NCI-H524 (cell line): ENCODE data around the gene KLK10.

ENCODE experiments used
- DNase-seq, 2 experiments: peaks; one replicate each; lab custom pipeline; 2025; lab: John Stamatoyannopoulos, UW

The KLK10 gene

GRCh38 chr19:51019544-51019925 is at the start of gene KLK10:
Gene KLK10, minus strand, starts transcription at chr19:51019709. Its CDS starts 579 bp downstream, at chr19:51019130.
- no peak for DNase-seq

- DNase-seq = no peak
Observed at GRCh38 chr19:51066393-51067186, 47.1 kb upstream of the KLK10 start.

GRCh38 chr19:51065221-51065960 is 45.9 kb upstream of the KLK10 start:
- DNase-seq = no peak

GRCh38 chr19:51064534-51065220 is 45.2 kb upstream of the KLK10 start, which contains the start of gene KLK13:
Gene KLK13, minus strand, starts transcription at chr19:51065092. Its CDS starts 25 bp downstream, at chr19:51065067.
- no peak for DNase-seq

- DNase-seq = no peak
Observed at GRCh38 chr19:51063664-51064063, 44.2 kb upstream of the KLK10 start.

GRCh38 chr19:51060973-51061372 is 41.5 kb upstream of the KLK10 start:
- no peak for DNase-seq

- DNase-seq = no peak
Observed at GRCh38 chr19:51060336-51060735, 40.8 kb upstream of the KLK10 start.

- no peak for DNase-seq
Observed at GRCh38 chr19:51059715-51060114, 40.2 kb upstream of the KLK10 start.

- DNase-seq = no peak
Observed at GRCh38 chr19:51055866-51056265, 36.4 kb upstream of the KLK10 start.

GRCh38 chr19:51047031-51047335 is 27.5 kb upstream of the KLK10 start:
- DNase-seq = no peak

GRCh38 chr19:51044327-51044726 is 24.8 kb upstream of the KLK10 start:
- no peak for DNase-seq

GRCh38 chr19:51043497-51043896 is 24.0 kb upstream of the KLK10 start:
- no peak for DNase-seq

- no peak for DNase-seq
Observed at GRCh38 chr19:51040151-51040550, 20.6 kb upstream of the KLK10 start.

- DNase-seq = no peak
Observed at GRCh38 chr19:51036519-51036918, 17.0 kb upstream of the KLK10 start.

- no peak for DNase-seq
Observed at GRCh38 chr19:51034704-51035103, 15.2 kb upstream of the KLK10 start, which contains the start of gene KLK12. Gene KLK12, minus strand, starts transcription at chr19:51035002. Its CDS starts 381 bp downstream, at chr19:51034621.

GRCh38 chr19:51031880-51032225 is 12.3 kb upstream of the KLK10 start:
- no peak for DNase-seq

GRCh38 chr19:51031220-51031879 is 11.8 kb upstream of the KLK10 start:
- no peak for DNase-seq

GRCh38 chr19:51030631-51031030 is 11.1 kb upstream of the KLK10 start:
- no peak for DNase-seq

GRCh38 chr19:51029718-51030117 is 10.2 kb upstream of the KLK10 start:
- DNase-seq = no peak

- no peak for DNase-seq
Observed at GRCh38 chr19:51027873-51028272, 8.4 kb upstream of the KLK10 start.

- no peak for DNase-seq
Observed at GRCh38 chr19:51027126-51027806, 7.8 kb upstream of the KLK10 start.

- no peak for DNase-seq
Observed at GRCh38 chr19:51026554-51026831, 7.0 kb upstream of the KLK10 start, which contains the start of gene KLK11. Gene KLK11, minus strand, starts transcription at chr19:51026616. Its CDS starts 985 bp downstream, at chr19:51025631.
